ENCODE results near the gene TGFB1.

- no peak for TF ChIP-seq CTCF (conservative IDR thresholded peaks at IDR 0.05; ENCODE audit: low read depth, low read length)
- no peak for TF ChIP-seq EZH2 (IDR thresholded peaks at IDR 0.05; ENCODE audit: borderline replicate concordance, low read depth, low read length, poor library complexity, severe bottlenecking)
Measured at GRCh38 chr19:41302624-41303351, 50.9 kb downstream of the TGFB1 start.
